SH-SY5Y (cell line): Measurements from ENCODE around the gene BRI3.

Experiments used
- GATA2 ChIP-seq: IDR thresholded peaks from 2 replicates; pipeline ENCODE4 v1.6.1; 2011; ENCODE audit warnings: mild to moderate bottlenecking, low read depth, low read length
- GATA3 ChIP-seq: IDR thresholded peaks from 2 replicates; pipeline ENCODE4 v1.6.1; 2011; ENCODE audit warnings: low read depth, mild to moderate bottlenecking, low read length, moderate library complexity

The BRI3 gene, protein sequence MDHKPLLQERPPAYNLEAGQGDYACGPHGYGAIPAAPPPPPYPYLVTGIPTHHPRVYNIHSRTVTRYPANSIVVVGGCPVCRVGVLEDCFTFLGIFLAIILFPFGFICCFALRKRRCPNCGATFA

DNA sequence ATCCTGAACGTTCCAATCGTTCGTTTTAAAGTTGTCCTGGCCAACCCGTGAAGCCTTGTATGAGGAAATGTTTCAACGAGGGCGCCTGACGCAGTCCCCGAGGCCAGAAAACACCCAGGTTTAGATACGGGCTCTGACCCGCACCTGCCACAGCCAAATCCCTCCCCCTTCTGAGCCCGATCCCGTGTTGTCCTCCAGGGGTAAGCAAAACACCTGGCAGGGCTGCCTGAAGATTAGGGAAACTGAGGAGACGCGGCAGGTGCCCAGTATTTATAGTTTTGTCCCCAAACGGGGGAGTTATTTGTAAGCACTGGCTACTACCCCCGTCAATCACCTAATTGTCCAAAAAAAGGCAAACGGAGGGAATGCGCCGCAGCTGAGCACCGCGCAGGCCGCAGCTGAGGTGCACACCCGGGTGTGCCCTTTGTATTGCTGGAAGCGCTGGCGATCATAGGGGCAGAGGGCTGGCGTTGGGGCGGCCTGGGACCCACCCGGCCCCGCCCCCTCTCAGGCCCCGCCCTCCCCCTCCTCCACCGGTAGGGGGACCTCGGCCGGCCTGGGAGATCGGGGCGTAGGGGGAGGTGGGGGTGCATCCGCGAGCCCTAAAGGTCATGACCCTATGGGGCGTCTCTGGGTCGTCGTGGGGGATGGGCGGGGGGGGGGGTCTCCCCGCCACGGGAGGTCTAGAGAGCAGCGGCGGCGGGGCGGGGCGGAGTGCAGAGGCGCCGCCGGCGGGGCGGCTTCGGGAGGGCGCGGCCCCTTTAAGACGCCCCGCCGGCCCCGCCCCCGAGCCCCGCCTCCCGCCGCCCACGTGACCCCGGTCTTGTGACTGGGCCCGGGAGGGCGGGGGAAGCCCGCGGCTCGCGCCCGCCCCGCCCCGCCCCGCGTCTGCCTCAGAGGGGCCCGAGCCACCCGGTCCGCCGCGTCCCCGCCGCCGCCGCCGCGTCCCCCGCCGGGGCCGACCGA, at the start of gene BRI3:
Gene BRI3, plus strand, starts transcription at position 896 of the 966 bp plus-strand sequence. CDS start 110 bp downstream, outside the sequence.
- TF ChIP-seq GATA3 (no peak), GATA2 (no peak)

DNA sequence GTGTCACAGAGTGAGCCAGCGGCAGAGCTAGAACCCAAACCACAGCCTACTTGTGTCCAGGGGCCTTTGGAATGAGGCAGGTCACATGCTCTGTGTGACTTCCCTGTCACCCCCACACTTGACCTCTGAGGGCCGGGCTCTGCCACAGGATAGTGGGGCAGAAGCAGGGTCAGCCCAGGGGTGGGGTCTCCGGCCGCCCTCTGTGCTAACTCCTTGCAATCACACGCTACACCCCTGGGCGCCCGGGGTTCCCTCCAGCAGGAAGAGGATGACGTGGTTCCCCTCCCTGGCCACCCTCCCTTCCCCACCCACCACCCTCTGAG, 49.3 kb upstream of the BRI3 start:
- TF ChIP-seq GATA2: no peak
- no peak for TF ChIP-seq GATA3

GRCh38 chr7:98232799-98233198, 48.7 kb upstream of the BRI3 start:
- TF ChIP-seq GATA3 (no peak), GATA2 (no peak)

DNA sequence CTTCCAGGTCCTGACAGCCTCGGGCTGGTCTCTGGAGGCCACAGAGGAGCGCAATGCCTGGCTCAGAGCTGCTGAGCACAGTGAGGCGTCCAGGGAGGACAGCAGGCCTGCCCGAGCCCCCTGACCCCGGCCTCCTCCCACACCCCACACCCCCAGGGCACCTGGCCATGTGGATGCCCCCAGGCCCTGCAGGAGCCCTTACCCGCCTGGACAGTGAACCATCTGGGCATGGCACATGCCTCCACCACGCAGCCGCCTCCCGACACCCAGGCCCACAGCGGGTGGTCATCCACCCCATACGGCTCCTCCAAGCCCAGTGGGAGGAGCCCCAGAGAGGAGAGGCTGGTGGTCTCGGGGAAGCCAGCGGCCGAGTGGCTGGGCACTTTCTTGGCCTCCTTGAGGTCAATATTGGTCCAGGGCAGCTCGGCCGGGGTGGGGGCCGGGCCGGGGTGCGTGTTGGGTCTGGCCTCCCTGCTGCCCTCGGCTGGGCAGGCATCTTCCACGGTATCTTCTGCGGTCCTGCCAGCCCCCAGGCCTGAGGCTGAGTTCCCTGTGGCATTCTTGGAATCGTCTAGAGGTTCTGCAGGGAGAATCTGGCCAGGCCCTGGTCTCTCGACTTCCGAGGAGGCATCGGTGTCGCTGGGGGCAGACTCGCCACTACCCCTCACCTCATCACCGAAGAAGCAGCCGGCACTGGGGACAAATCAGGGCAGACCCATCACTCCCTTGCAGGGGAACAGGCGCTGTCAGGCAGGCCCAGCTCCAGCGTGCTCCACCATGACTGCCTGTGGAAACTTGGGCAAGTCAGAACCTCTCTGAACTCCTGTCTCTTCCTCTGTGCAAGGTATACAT, 48.0 kb upstream of the BRI3 start:
- TF ChIP-seq GATA2 (no peak), GATA3 (no peak)

GRCh38 chr7:98234429-98235147, 46.9 kb upstream of the BRI3 start:
- no peak for TF ChIP-seq GATA2
- TF ChIP-seq GATA3: no peak

- TF ChIP-seq GATA3: no peak
- TF ChIP-seq GATA2: no peak
These were observed 45.6 kb upstream of the BRI3 start for GRCh38 chr7:98235901-98236300.

DNA sequence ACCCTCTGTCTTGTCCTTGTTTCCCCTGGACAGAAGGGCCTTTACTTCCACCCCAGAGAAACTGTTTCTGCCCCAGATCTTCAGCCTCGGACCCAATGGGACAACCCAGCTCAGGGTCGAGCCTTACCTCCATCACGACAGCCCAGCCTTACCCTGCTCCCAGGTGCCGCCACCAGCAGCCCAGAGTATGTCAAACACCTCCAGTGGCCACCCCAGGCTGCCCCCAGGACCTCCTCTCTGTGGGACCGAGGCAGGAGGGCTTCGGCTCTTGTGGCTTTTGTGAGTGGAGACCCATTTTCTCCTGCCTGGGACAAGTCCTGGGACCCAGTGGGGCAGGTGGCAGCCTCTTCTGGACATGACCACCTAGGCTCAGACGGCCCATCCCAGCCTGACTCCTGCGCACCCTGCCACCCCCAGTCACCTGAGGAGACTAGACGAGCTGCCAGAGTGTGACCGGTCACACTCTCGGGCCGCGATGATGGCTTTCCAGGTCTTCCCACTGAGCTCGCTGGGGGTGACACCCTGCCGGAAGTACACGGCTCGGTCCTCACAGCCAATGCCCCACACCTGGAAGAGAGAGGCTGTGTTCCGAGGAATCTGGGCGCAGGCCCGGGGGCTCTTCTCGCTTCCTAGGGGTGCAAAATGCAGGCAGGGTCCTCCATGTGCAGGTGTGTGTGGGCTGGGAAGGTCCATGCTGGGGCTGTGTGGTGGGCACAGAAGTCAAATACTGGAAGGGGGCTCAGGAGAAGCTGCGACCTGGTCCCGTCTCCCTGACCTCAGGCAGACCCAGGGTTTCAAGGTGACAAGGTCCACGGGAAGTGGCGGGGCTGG, 44.9 kb upstream of the BRI3 start:
- TF ChIP-seq GATA2 (no peak), GATA3 (no peak)

GRCh38 chr7:98238076-98238475, 43.4 kb upstream of the BRI3 start:
- TF ChIP-seq GATA2 (no peak), GATA3 (no peak)

- no peak for TF ChIP-seq GATA2
- no peak for TF ChIP-seq GATA3
These were observed 42.5 kb upstream of the BRI3 start for GRCh38 chr7:98238976-98239375.

DNA sequence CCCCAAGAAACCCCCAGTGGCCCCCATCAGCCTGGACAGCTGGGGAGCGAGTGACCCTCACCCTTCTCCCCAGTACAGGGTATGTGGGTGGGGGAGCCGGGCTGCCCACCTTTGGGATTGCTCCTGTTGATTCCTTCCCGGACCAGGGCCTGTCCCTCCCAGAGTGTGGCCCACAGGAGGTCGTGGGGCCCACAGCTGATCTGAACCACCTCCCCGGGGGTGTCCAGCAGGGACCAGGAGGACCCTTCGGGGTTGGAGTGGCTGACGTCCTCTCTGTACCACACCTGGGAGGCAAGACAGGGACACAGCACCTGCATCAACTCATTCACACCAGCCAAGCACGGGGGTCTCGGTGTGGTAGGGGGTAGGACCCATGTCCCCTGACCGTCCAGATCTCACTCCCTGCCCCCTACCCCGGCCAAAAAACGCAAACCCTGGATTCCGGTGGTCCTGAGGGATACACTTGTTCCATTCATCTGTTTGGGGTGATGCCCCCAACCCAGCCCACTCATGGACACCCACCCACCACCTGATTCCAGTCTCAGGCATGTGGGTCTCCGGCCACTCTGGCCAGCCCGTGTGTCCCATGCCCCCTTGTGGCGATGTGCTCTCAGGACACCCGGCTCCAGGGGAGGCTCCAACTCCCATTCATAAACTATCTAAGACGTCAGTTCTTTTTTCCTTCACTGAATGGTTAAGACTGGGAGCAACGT, 40.4 kb upstream of the BRI3 start:
- TF ChIP-seq GATA3: no peak
- TF ChIP-seq GATA2: no peak

- TF ChIP-seq GATA3 (no peak), GATA2 (no peak)
These were observed 39.7 kb upstream of the BRI3 start for GRCh38 chr7:98241674-98242241.

- no peak for TF ChIP-seq GATA3
- TF ChIP-seq GATA2: no peak
These were observed 39.1 kb upstream of the BRI3 start for GRCh38 chr7:98242342-98242741.
